Natural killer cell (primary cell): ENCODE results near the gene BCL2. TPM values are rescaled to one million over a fixed set of nuclear protein-coding genes. Genes with fewer than 3 reads are reported as not detected.
A peak's percentile ranks its signal among the peaks of the same experiment; 100 is the strongest.
"Not testable (repeated sequence)": the region's sequence is repeated elsewhere in the genome, so short reads cannot be mapped to it uniquely, and the experiment has no call there.

Experiments
- ATAC-seq, 3 donors: fragments of 150-1000 bp in 2 of 3; fragments of 200-7000 bp in 1 of 3; cut with Tn5 transposase; 1 replicate in 1 of 3; 2 replicates in 2 of 3; pipeline ENCODE4 v1.10.0; 2021; ENCODE audit warnings: mild to moderate bottlenecking in 2 of 3, moderate library complexity in 2 of 3
- DNase-seq, 2 donors: peaks; one replicate each; pipeline versions ENCODE4 v3.0.0 to v3.0.0-alpha.2; 2013 to 2021; ENCODE audit warnings: mixed read lengths in 1 of 2
- H3K27ac ChIP-seq: one replicate; pipeline ENCODE4 v1.5.1; 2013; ENCODE audit warnings: mild to moderate bottlenecking, low read length
- H3K27me3 ChIP-seq: one replicate; pipeline ENCODE4 v1.6.1; 2013; ENCODE audit warnings: low read length; ENCODE audit not compliant: control insufficient read depth, insufficient read depth
- H3K36me3 ChIP-seq: one replicate; pipeline ENCODE4 v1.6.1; 2013; ENCODE audit warnings: low read length; ENCODE audit not compliant: control insufficient read depth, insufficient read depth
- H3K4me1 ChIP-seq: one replicate; pipeline ENCODE4 v1.6.1; 2013; ENCODE audit warnings: low read length; ENCODE audit not compliant: control insufficient read depth, insufficient read depth
- H3K4me3 ChIP-seq: one replicate; pipeline ENCODE4 v1.5.1; 2013; ENCODE audit warnings: low read length
- H3K9me3 ChIP-seq: one replicate; pipeline ENCODE4 v1.6.1; 2013; ENCODE audit warnings: low read length; ENCODE audit not compliant: control insufficient read depth, insufficient read depth
- H3K27ac Mint-ChIP-seq, 2 donors: one replicate each; pipeline ENCODE4 v1.8.0; 2022; ENCODE audit warnings: mild to moderate bottlenecking in 2 of 2, mixed read lengths in 2 of 2, moderate library complexity in 1 of 2
- H3K27me3 Mint-ChIP-seq, 2 donors: one replicate each; pipeline ENCODE4 v1.8.0; 2022; ENCODE audit warnings: low read depth in 2 of 2, mixed read lengths in 2 of 2
- H3K36me3 Mint-ChIP-seq: one replicate; pipeline ENCODE4 v1.8.0; 2022; ENCODE audit warnings: mixed read lengths
- H3K4me1 Mint-ChIP-seq, 2 donors: one replicate each; pipeline ENCODE4 v1.8.0; 2022; ENCODE audit warnings: mixed read lengths in 2 of 2
- H3K4me3 Mint-ChIP-seq: one replicate; pipeline ENCODE4 v1.8.0; 2022; ENCODE audit warnings: mild to moderate bottlenecking, moderate library complexity, mixed read lengths
- H3K9me3 Mint-ChIP-seq, 2 donors: one replicate each; pipeline ENCODE4 v1.8.0; 2022; ENCODE audit warnings: mixed read lengths in 2 of 2
- WGBS: methylation state at CpG from one replicate; pipeline ENCODE4 v1.1.7; 2013; ENCODE audit warnings: missing lambda C conversion rate; ENCODE audit not compliant: insufficient coverage; 5-methylcytosine and 5-hydroxymethylcytosine counted together
- intact Hi-C: fragments of 100-400 bp; cut with micrococcal nuclease; formaldehyde crosslinking; loops from one replicate; pipeline ENCODE4 v1.14.2; 2022
- total RNA-seq, 4 donors: library from RNA; stranded (reverse); fragments of 120-200 nt in 1 of 4; gene quantifications; one replicate each; pipeline versions ENCODE4 v1.2.3 to v1.2.4, GENCODE V29; 2013 to 2022
- TF ChIP-seq, protein P1 (sequence below): fragments of 200-600 bp; IDR thresholded peaks from one replicate; pipeline ENCODE4 v1.8.0; 2022; ENCODE audit warnings: antibody characterized with exemption

BCL2 gene
- total RNA-seq, 3 donors from 2014 or later (not counting 1 experiment from before 2014, with no cell fraction given), result 28.2 to 64.2 (median 33.4) TPM

DNA sequence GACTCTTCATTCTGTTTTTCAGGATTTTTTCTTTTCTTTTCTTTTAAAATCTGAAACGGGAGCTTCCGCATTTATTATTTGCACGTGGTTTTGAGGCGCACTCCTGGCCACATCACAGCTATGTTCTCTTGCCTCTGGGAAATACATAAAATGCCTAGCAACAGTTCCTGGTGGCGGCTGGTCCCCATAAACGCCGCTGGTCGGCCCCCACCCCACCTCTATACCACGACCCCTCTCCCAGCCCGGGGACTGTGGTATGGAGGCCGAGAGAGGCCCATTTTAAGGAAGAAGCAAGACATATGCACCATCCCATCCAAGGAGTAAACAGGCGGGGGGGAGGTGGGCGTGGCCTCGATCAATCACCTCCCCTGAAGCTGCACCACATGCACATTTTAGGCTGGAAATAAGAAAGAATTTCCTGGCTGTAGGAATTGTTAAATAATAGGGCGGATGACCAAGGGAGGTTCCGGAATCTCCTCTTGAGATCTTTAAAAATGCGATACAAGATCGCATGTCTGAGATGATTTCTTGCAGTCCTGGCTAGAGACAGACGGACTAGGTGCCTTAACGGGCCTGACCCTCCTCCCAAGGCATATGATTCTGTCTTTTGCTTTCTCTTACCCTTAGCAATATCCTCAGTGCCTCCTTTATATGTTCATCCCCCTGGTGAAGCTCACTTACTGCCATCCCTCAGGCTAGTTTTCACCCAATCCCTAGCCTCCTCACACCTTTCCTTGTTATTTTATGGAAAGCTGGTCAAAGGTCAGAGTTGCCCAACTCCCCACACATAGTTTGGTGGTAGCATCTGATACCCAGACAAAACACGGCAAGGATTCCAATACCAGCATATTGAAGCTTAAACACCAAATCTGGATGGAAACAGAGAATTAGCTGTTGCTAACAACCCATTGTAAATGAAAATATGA, 82.4 kb downstream of the BCL2 start:
- H3K4me1 Mint-ChIP-seq, result peaks cover 28 to 37% of the 10 kb centered on the region in 2 donors
- no peaks in the 10 kb centered on the region for H3K27me3 ChIP-seq
- H3K27ac ChIP-seq, result peak overlapping the region; percentile 35
- no peaks in the 10 kb centered on the region for H3K36me3 ChIP-seq
- H3K9me3 ChIP-seq, result no peaks in the 10 kb centered on the region
- WGBS, result 82% methylated on average over 14 of the region's 21 CpGs
- peaks cover 0 to 2% of the 10 kb centered on the region in 2 donors for H3K9me3 Mint-ChIP-seq
- TF ChIP-seq, protein P1, sequence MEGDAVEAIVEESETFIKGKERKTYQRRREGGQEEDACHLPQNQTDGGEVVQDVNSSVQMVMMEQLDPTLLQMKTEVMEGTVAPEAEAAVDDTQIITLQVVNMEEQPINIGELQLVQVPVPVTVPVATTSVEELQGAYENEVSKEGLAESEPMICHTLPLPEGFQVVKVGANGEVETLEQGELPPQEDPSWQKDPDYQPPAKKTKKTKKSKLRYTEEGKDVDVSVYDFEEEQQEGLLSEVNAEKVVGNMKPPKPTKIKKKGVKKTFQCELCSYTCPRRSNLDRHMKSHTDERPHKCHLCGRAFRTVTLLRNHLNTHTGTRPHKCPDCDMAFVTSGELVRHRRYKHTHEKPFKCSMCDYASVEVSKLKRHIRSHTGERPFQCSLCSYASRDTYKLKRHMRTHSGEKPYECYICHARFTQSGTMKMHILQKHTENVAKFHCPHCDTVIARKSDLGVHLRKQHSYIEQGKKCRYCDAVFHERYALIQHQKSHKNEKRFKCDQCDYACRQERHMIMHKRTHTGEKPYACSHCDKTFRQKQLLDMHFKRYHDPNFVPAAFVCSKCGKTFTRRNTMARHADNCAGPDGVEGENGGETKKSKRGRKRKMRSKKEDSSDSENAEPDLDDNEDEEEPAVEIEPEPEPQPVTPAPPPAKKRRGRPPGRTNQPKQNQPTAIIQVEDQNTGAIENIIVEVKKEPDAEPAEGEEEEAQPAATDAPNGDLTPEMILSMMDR, result no peak
- H3K4me3 ChIP-seq, result no peak overlapping the region
- peak overlapping the region in 1 of 2 donors; percentile 60 for H3K27ac Mint-ChIP-seq
- no peak for ATAC-seq
- intact Hi-C loops, result loop anchor here (10.0 kb wide), 1 partner anchor 52 kb away; no protein-coding TSS in a partner anchor
- no peak overlapping the region for H3K4me3 Mint-ChIP-seq
- no peaks in the 10 kb centered on the region for H3K27me3 Mint-ChIP-seq
- peaks cover 6% of the 10 kb centered on the region for H3K4me1 ChIP-seq
- no peak for DNase-seq
- H3K36me3 Mint-ChIP-seq, result no peaks in the 10 kb centered on the region

DNA sequence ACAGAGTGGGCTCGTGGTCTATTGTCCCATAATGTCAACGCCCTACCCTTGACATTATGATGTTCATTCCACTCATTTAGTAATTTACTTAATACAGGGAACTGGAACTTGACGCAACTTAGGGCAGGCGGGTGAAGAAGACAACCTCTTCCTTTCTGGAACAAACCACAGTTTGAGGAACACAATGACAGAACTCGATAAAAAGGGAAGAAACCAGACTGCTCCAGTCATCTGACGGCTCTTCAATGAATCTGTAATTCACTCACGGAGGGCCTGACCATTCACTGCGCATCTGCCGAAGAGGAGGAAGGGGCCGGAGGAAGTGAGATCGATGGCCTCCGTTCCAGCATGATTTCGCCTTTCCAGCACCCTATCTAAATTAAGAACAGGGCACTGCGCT, 83.2 kb downstream of the BCL2 start:
- Histone ChIP-seq H3K27me3 (no peaks in the 10 kb centered on the region), H3K4me3 (no peak overlapping the region), H3K4me1 (peaks cover 6% of the 10 kb centered on the region), H3K9me3 (no peaks in the 10 kb centered on the region), H3K27ac (peak overlapping the region; percentile 35), H3K36me3 (no peaks in the 10 kb centered on the region)
- Mint-ChIP-seq H3K9me3 (peaks cover 0 to 2% of the 10 kb centered on the region in 2 donors), H3K4me3 (no peak overlapping the region), H3K27me3 (no peaks in the 10 kb centered on the region), H3K4me1 (peaks cover 27 to 41% of the 10 kb centered on the region in 2 donors), H3K27ac (peak overlapping the region in 1 of 2 donors; percentile 60), H3K36me3 (no peaks in the 10 kb centered on the region)
- 86% methylated on average over 14 of the region's 14 CpGs for WGBS
- ATAC-seq, result peak in 2 of 3 donors; percentile 36 to 75
- intact Hi-C loops, result loop anchor here (10.0 kb wide), 1 partner anchor 52 kb away; no protein-coding TSS in a partner anchor
- no peak for DNase-seq
- TF ChIP-seq, protein P1, result no peak

DNA sequence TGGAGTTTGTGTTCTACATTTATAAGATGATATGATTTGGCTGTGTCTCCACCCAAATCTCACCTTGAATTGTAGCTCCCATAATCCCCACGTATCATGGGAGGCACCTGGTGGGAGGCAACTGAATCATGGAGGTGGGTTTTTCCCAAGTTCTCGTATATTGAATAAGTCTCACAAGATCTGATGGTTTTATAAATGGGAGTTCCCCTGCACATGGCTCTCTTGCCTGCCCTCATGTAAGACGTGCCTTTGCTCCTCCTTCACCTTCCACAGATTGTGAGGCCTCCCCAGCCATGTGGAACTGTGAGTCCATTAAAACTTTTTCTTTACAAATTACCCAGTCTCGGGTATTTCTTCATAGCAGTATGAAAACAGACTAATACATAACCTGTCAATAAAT, 83.6 kb downstream of the BCL2 start:
- H3K4me3 ChIP-seq, ATAC-seq, H3K36me3 Mint-ChIP-seq, H3K4me1 ChIP-seq, H3K9me3 Mint-ChIP-seq, H3K27me3 Mint-ChIP-seq, H3K9me3 ChIP-seq, H3K36me3 ChIP-seq, H3K27me3 ChIP-seq, H3K4me3 Mint-ChIP-seq: not testable (repeated sequence)
- intact Hi-C loops, result loop anchor here (10.0 kb wide), 1 partner anchor 51 kb away; no protein-coding TSS in a partner anchor
- H3K4me1 Mint-ChIP-seq, result peaks cover 27 to 41% of the 10 kb centered on the region in 2 donors
- peak overlapping the region in 1 of 2 donors; percentile 60 for H3K27ac Mint-ChIP-seq
- WGBS, result 61% methylated on average over 3 of the region's 4 CpGs
- H3K27ac ChIP-seq, result peak overlapping the region; percentile 34
- DNase-seq, result peak in 1 of 2 donors; percentile 34

DNA sequence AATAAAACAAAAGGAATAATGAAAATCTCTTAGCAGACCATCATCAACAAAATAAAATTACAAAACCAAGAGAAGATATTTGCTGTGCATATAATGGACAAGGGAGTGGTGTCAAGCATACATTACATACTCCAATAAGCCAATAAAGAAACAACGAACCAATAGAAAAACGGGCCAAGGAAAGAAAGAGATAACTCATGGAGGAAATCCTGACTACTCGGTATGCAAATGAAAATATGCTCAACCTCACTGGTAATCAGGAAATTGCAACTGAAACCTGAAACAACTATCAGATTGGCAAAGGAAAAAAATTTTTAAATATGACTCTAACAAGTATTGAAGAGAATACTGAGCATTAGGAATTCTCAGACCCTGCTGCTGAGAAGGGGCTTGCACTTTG, 84.7 kb downstream of the BCL2 start:
- no peaks in the 10 kb centered on the region for H3K9me3 ChIP-seq
- no peaks in the 10 kb centered on the region for H3K27me3 Mint-ChIP-seq
- 35% methylated on average over 3 of the region's 3 CpGs for WGBS
- no peak overlapping the region for H3K4me3 ChIP-seq
- peaks cover 0 to 2% of the 10 kb centered on the region in 2 donors for H3K9me3 Mint-ChIP-seq
- TF ChIP-seq, protein P1, result no peak
- H3K27ac Mint-ChIP-seq, result peak overlapping the region; percentile 41 to 45
- H3K36me3 Mint-ChIP-seq, result no peaks in the 10 kb centered on the region
- no peak for ATAC-seq
- intact Hi-C loops, result loop anchor here (10.0 kb wide), 1 partner anchor 50 kb away; no protein-coding TSS in a partner anchor
- H3K4me1 ChIP-seq, result peaks cover 6% of the 10 kb centered on the region
- DNase-seq, result no peak
- peak overlapping the region; percentile 14 for H3K4me3 Mint-ChIP-seq
- no peaks in the 10 kb centered on the region for H3K27me3 ChIP-seq
- peak overlapping the region; percentile 11 for H3K27ac ChIP-seq
- H3K36me3 ChIP-seq, result no peaks in the 10 kb centered on the region
- H3K4me1 Mint-ChIP-seq, result peaks cover 27 to 43% of the 10 kb centered on the region in 2 donors
